ENCODE data around the gene SLC14A1.
"Not testable (repeated sequence)": the region's sequence is repeated elsewhere in the genome, so short reads cannot be mapped to it uniquely, and the experiment has no call there.

SLC14A1 gene

GRCh38 chr18:45724601-45725000 is 620 bp downstream of the SLC14A1 start:
- no peak for DNase-seq

- DNase-seq, result no peak
These were observed 1.4 kb downstream of the SLC14A1 start for GRCh38 chr18:45725336-45725735.

- DNase-seq, result no peak
These were observed 2.6 kb downstream of the SLC14A1 start for GRCh38 chr18:45726603-45727002.

GRCh38 chr18:45727068-45727467 is 3.1 kb downstream of the SLC14A1 start:
- DNase-seq, result no peak

GRCh38 chr18:45728336-45729010 is 4.5 kb downstream of the SLC14A1 start:
- no peak for DNase-seq

GRCh38 chr18:45730832-45731575 is 7.0 kb downstream of the SLC14A1 start:
- DNase-seq, result no peak

- no peak for DNase-seq
These were observed 7.7 kb downstream of the SLC14A1 start for GRCh38 chr18:45731716-45732115.

- DNase-seq, result no peak
These were observed 9.6 kb downstream of the SLC14A1 start for GRCh38 chr18:45733535-45733934.

- DNase-seq, result no peak
These were observed 10.5 kb downstream of the SLC14A1 start for GRCh38 chr18:45734505-45734904.

GRCh38 chr18:45734944-45735343 is 11.0 kb downstream of the SLC14A1 start:
- no peak for DNase-seq

- peak in 1 of 2 experiments; percentile 2 for DNase-seq
These were observed 14.7 kb downstream of the SLC14A1 start for GRCh38 chr18:45738660-45739059.

GRCh38 chr18:45739268-45739667 is 15.3 kb downstream of the SLC14A1 start:
- no peak for DNase-seq

GRCh38 chr18:45739848-45740247 is 15.9 kb downstream of the SLC14A1 start:
- no peak for DNase-seq

- DNase-seq, result no peak
These were observed 17.1 kb downstream of the SLC14A1 start for GRCh38 chr18:45741056-45741455.

- DNase-seq, result no peak
These were observed 22.0 kb downstream of the SLC14A1 start for GRCh38 chr18:45745817-45746461.

GRCh38 chr18:45748501-45748900 is 24.5 kb downstream of the SLC14A1 start:
- DNase-seq, result no peak

- DNase-seq, result no peak
These were observed 26.1 kb downstream of the SLC14A1 start for GRCh38 chr18:45749918-45750689.

- peak in 1 of 2 experiments; percentile 16 for DNase-seq
These were observed 27.8 kb downstream of the SLC14A1 start for GRCh38 chr18:45751766-45752165.

GRCh38 chr18:45752681-45753080 is 28.7 kb downstream of the SLC14A1 start:
- DNase-seq, result no peak

- no peak for DNase-seq
These were observed 29.3 kb downstream of the SLC14A1 start for GRCh38 chr18:45753286-45753685.

GRCh38 chr18:45755934-45756333 is 32.0 kb downstream of the SLC14A1 start:
- no peak for DNase-seq

- no peak for DNase-seq
These were observed 33.0 kb downstream of the SLC14A1 start for GRCh38 chr18:45757005-45757404.

- DNase-seq, result not testable (repeated sequence)
These were observed 33.7 kb downstream of the SLC14A1 start for GRCh38 chr18:45757644-45758043.
